ENCODE measurements around the gene TMEM269. TPM values are rescaled to one million over a fixed set of nuclear protein-coding genes. Genes with fewer than 3 reads are reported as not detected.
"Not testable (repeated sequence)": the region's sequence is repeated elsewhere in the genome, so short reads cannot be mapped to it uniquely, and the experiment has no call there.

The TMEM269 gene
- polyA plus RNA-seq, 1 donor = 0.10 TPM

DNA sequence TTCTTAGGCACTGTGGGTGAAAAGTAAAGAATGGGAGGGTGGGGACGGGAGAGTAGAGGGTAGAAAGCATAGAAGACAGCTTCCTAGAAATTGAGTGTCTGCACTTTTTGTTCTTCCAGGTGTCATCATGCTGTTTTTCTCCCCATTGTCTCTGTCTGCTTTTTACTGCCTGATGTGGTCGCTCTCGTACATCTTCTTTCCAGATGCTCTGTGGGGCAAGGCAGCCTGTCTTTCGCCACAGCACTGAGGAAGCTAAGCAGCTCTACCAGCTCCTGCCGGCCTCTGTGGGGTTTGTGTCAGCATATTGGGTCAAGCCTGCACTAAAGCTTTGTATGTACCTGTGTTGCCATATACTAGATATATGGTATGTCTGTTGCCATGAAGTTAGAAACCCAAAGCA, 13.2 kb downstream of the TMEM269 start:
- no peak for DNase-seq
- Histone ChIP-seq H3K27me3 (ENCODE audit: control insufficient read depth, insufficient read depth, low read length) (peaks cover 2% of the 10 kb centered on the region), H3K4me3 (ENCODE audit: low read length) (no peak overlapping the region), H3K27ac (ENCODE audit: low read length) (no peak overlapping the region), H3K4me1 (ENCODE audit: control insufficient read depth, insufficient read depth, low read length) (no peaks in the 10 kb centered on the region), H3K36me3 (ENCODE audit: control insufficient read depth, insufficient read depth, low read length) (no peaks in the 10 kb centered on the region), H3K9me3 (ENCODE audit: control insufficient read depth, low read depth, low read length) (no peaks in the 10 kb centered on the region)
- no CpG with 5 or more reads among the region's 5 CpGs for WGBS (ENCODE audit: insufficient coverage, low lambda C conversion rate)

DNA sequence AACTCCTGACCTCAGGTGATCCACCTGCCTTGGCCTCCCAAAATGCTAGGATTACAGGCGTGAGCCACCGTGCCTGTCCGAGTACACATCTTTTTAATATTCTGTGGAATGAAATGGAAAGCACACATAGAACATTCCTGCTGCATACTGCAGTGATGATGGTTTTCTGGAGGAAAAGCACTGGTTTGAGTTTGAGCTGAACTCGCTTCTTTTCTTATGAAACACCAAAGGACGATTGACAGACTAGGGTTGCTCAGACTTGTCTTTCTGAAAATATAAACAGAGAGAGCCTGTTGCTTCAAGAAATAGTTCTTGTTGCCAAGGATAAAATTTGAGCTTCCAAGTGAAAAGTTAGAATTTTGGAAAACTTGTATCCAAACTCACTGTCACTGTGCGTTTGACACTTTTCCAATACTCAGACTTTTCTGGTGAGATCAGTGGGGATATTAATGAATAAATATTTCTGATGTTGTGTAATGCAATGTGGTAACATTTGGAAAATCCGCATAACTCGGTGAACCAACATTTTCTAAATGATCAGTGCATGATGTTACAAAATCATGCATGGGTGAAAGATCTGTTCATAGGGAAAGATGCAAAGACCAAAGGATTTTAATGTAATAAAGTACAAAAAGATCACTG, 17.2 kb downstream of the TMEM269 start:
- peaks cover 5% of the 10 kb centered on the region for H3K36me3 ChIP-seq (ENCODE audit: control insufficient read depth, insufficient read depth, low read length)
- no peak overlapping the region for H3K4me3 ChIP-seq (ENCODE audit: low read length)
- WGBS (ENCODE audit: insufficient coverage, low lambda C conversion rate) = 100% methylated on average over 3 of the region's 8 CpGs
- peaks cover 2% of the 10 kb centered on the region for H3K27me3 ChIP-seq (ENCODE audit: control insufficient read depth, insufficient read depth, low read length)
- H3K27ac ChIP-seq (ENCODE audit: low read length) = no peak overlapping the region
- no peak for DNase-seq
- peaks cover 2% of the 10 kb centered on the region for H3K9me3 ChIP-seq (ENCODE audit: control insufficient read depth, low read depth, low read length)
- H3K4me1 ChIP-seq (ENCODE audit: control insufficient read depth, insufficient read depth, low read length) = no peaks in the 10 kb centered on the region

DNA sequence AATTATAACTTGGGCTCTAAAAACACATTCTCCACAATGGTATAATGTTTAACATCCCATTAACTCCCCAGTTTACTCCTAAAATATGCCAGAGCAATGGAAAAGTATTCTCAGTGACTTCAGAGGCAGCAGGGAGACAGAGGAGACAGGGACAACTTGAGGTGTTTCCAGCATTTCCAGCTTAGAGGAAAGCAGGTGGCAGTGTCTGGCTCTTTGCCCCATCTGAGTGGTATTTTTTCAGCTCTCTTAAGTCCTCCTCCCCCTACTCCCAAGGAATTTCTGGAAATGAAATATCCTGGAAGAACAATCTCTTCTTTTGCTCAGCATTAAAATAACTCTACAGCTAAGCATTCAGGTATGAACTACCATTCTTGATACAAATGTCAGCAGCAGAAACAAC, 21.4 kb downstream of the TMEM269 start:
- no peak overlapping the region for H3K4me3 ChIP-seq (ENCODE audit: low read length)
- no peak overlapping the region for H3K27ac ChIP-seq (ENCODE audit: low read length)
- no peaks in the 10 kb centered on the region for H3K27me3 ChIP-seq (ENCODE audit: control insufficient read depth, insufficient read depth, low read length)
- H3K9me3 ChIP-seq (ENCODE audit: control insufficient read depth, low read depth, low read length) = peaks cover 2% of the 10 kb centered on the region
- no peak for DNase-seq
- peaks cover 11% of the 10 kb centered on the region for H3K36me3 ChIP-seq (ENCODE audit: control insufficient read depth, insufficient read depth, low read length)
- no peaks in the 10 kb centered on the region for H3K4me1 ChIP-seq (ENCODE audit: control insufficient read depth, insufficient read depth, low read length)

DNA sequence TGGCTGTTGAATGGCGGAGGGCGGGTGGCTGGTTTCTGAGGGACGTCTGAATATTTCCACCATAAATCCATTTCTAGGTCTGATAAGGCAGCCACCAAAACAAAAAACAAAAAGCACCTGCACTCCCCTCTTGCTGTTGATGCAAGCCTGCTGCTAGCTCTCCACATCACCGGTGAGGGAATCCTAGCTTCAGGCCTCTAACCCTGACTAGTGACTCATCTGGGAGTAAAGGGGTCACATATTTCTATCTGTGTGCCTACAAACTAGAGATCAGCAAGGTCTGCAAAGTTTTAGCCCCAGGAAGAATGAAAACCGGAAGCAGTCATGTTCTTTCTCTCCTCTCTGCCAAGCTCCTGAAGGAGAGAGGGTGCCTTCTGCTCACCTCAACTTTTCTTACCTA, 21.8 kb downstream of the TMEM269 start:
- Histone ChIP-seq H3K27ac (ENCODE audit: low read length) (no peak overlapping the region), H3K4me1 (ENCODE audit: control insufficient read depth, insufficient read depth, low read length) (no peaks in the 10 kb centered on the region), H3K9me3 (ENCODE audit: control insufficient read depth, low read depth, low read length) (peaks cover 2% of the 10 kb centered on the region), H3K27me3 (ENCODE audit: control insufficient read depth, insufficient read depth, low read length) (no peaks in the 10 kb centered on the region), H3K36me3 (ENCODE audit: control insufficient read depth, insufficient read depth, low read length) (peaks cover 12% of the 10 kb centered on the region), H3K4me3 (ENCODE audit: low read length) (no peak overlapping the region)
- whole genome bisulfite sequencing (ENCODE audit: insufficient coverage, low lambda C conversion rate) = no CpG with 5 or more reads among the region's 5 CpGs
- DNase-seq = no peak

DNA sequence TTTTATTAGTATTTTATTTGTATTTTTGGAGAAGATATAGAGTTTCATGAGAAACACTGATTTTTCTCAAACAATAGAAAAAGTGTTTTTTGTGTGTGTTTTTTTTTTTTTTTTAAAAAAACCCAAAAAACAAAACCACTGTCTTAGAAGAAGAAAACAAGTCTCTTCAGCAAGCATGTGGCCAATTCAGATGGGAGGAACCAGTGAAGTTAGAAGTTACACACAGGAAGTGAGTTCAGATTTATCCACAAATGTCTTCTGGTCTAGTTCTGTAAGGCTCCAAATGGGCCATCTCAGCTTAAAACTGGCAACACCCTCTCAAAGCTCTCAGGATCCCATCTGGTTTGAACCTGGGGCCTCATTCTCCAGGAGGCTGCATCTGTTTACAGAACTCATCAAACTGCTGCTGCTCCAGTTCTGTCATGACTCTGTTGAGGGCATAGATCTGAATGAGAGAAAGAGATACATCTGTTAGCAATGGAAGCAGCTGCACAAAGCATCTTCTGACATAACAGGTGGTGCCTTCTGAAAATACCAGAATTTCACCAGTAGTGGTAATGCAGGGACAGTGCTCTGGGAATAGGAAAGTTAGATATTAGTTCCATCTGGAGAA, 22.4 kb downstream of the TMEM269 start:
- DNase-seq = no peak
- peaks cover 2% of the 10 kb centered on the region for H3K9me3 ChIP-seq (ENCODE audit: control insufficient read depth, low read depth, low read length)
- no peak overlapping the region for H3K27ac ChIP-seq (ENCODE audit: low read length)
- H3K4me1 ChIP-seq (ENCODE audit: control insufficient read depth, insufficient read depth, low read length) = no peaks in the 10 kb centered on the region
- H3K4me3 ChIP-seq (ENCODE audit: low read length) = no peak overlapping the region
- H3K36me3 ChIP-seq (ENCODE audit: control insufficient read depth, insufficient read depth, low read length) = peaks cover 12% of the 10 kb centered on the region
- no peaks in the 10 kb centered on the region for H3K27me3 ChIP-seq (ENCODE audit: control insufficient read depth, insufficient read depth, low read length)

DNA sequence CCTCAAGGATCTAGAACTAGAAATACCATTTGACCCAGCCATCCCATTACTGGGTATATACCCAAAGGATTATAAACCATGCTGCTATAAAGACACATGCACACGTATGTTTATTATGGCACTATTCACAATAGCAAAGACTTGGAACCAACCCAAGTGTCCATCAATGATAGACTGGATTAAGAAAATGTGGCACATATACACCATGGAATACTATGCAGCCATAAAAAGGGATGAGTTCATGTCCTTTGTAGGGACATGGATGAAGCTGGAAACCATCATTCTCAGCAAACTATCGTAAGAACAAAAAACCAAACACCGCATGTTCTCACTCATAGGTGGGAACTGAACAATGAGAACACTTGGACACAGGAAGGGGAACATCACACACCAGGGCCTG, 30.0 kb downstream of the TMEM269 start:
- not testable (repeated sequence) for DNase-seq; H3K27ac ChIP-seq (ENCODE audit: low read length); H3K27me3 ChIP-seq (ENCODE audit: control insufficient read depth, insufficient read depth, low read length); H3K9me3 ChIP-seq (ENCODE audit: control insufficient read depth, low read depth, low read length); H3K36me3 ChIP-seq (ENCODE audit: control insufficient read depth, insufficient read depth, low read length); H3K4me1 ChIP-seq (ENCODE audit: control insufficient read depth, insufficient read depth, low read length); H3K4me3 ChIP-seq (ENCODE audit: low read length)
- WGBS (ENCODE audit: insufficient coverage, low lambda C conversion rate) = no CpG with 5 or more reads among the region's 3 CpGs

DNA sequence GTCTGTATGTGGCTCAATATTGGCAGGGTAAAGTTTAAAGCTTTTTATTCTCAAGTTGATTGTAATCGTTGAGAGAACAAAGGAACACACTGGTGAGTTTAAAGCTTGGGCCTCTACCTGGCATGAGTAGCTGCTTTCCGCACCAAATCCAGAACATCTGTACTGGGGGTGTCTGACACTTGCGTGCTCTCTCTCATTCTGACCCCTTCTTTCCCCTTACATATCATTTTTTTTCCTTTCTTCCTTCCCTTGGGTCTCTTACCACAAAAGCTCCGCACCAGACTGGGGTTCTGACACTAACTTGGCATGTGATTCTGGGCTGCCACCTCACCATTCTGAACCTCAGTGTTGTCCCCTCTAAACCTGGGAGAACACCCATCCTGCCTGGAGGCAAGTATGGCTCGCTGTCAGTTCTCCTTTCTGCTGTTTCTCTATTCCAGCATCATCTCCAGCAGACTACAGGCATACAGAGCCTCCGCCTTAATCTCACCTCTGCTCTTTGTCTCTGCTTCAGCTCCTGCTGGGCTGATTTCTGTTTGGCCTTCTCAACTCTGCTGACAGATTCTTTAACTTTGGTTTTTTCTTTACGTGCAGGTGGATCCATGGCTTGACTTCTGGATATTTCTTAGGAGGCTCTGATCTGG, 31.3 kb downstream of the TMEM269 start:
- 83% methylated on average over 2 of the region's 7 CpGs for WGBS (ENCODE audit: insufficient coverage, low lambda C conversion rate)
- H3K9me3 ChIP-seq (ENCODE audit: control insufficient read depth, low read depth, low read length) = no peaks in the 10 kb centered on the region
- peak overlapping the region; percentile 98 for H3K27ac ChIP-seq (ENCODE audit: low read length)
- DNase-seq = no peak
- H3K4me1 ChIP-seq (ENCODE audit: control insufficient read depth, insufficient read depth, low read length) = peaks cover 3% of the 10 kb centered on the region
- peaks cover 2% of the 10 kb centered on the region for H3K36me3 ChIP-seq (ENCODE audit: control insufficient read depth, insufficient read depth, low read length)
- H3K4me3 ChIP-seq (ENCODE audit: low read length) = peak overlapping the region; percentile 73
- no peaks in the 10 kb centered on the region for H3K27me3 ChIP-seq (ENCODE audit: control insufficient read depth, insufficient read depth, low read length)

DNA sequence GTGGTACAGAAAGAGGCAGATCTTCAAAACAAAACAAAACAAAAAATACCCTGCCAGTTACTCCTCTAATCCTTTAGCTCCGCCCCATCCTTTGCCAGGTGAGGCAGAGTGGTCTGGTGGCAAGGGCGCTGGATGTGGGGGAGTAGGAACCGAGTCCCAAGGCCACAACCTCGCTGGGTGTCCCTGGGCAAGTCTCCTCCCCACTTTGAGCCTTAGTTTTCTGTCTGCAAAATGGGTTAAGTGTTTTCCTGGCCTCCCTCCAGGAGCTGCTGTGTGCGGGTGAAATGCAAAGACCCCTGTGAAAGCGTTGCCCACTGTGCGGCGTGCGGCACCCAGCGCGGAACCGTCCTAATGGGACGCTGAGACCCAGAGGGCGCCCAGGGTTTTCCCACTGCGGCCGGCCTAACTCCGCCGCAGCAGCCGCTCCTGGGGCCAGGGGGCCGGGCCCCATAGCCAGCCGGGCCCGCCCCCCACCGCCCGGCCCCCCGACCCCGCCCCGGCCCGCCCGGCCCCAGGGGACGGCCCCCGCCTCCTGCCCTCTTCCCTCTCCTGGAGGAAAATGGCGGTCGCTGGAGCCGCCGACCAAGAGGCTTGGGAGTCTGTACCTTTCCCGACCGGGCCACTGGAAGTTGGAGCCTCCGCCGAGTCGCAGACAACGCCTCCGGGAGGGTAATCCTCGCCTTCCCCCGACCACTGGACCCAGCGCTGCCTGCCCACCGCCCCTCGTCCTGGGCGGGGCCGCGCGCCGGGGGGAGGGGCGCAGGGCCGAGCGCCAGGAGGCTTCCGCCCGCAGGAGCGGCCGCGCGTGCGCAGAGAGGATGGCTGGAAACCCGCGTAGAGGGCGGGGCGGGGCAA, 32.0 kb downstream of the TMEM269 start, which contains the start of the genes ERMAP and SVBP:
TSS of gene ERMAP (plus strand) at position 538 of the 855 bp plus-strand sequence. CDS start 13,327 bp downstream, outside the sequence.
TSS of gene SVBP (minus strand) at position 813 of the 855 bp plus-strand sequence. CDS start 853 bp downstream, outside the sequence.
- no peaks in the 10 kb centered on the region for H3K36me3 ChIP-seq (ENCODE audit: control insufficient read depth, insufficient read depth, low read length)
- peak; percentile 90 to 92 for DNase-seq
- H3K9me3 ChIP-seq (ENCODE audit: control insufficient read depth, low read depth, low read length) = no peaks in the 10 kb centered on the region
- peak within 1 kb of the TSS; percentile 98 for H3K27ac ChIP-seq (ENCODE audit: low read length)
- peaks cover 3% of the 10 kb centered on the region for H3K4me1 ChIP-seq (ENCODE audit: control insufficient read depth, insufficient read depth, low read length)
- WGBS (ENCODE audit: insufficient coverage, low lambda C conversion rate) = no CpG with 5 or more reads among the region's 66 CpGs
- peak within 1 kb of the TSS; percentile 73 for H3K4me3 ChIP-seq (ENCODE audit: low read length)
- H3K27me3 ChIP-seq (ENCODE audit: control insufficient read depth, insufficient read depth, low read length) = no peaks in the 10 kb centered on the region

DNA sequence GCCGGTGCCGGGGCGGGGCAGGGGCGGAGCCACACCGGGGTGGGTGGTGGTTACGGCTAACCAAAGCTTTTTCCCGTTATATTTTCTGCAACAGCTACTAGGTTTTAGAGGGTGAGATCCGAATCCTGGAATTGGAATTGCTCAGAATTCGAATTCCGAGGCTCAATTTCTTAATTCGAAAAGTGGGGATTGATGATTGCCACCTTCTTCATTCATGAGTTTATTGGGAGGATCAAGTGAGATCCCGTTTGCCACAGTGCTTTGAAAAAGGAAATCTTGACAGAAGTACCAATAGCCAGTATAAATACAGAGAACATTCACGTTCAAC, 32.6 kb downstream of the TMEM269 start:
- DNase-seq = peak in 1 of 2 donors; percentile 4
- Histone ChIP-seq H3K9me3 (ENCODE audit: control insufficient read depth, low read depth, low read length) (no peaks in the 10 kb centered on the region), H3K4me3 (ENCODE audit: low read length) (peak overlapping the region; percentile 37), H3K27ac (ENCODE audit: low read length) (no peak overlapping the region), H3K27me3 (ENCODE audit: control insufficient read depth, insufficient read depth, low read length) (no peaks in the 10 kb centered on the region), H3K4me1 (ENCODE audit: control insufficient read depth, insufficient read depth, low read length) (peaks cover 3% of the 10 kb centered on the region), H3K36me3 (ENCODE audit: control insufficient read depth, insufficient read depth, low read length) (no peaks in the 10 kb centered on the region)
- WGBS (ENCODE audit: insufficient coverage, low lambda C conversion rate) = 0% methylated on average over 2 of the region's 13 CpGs

DNA sequence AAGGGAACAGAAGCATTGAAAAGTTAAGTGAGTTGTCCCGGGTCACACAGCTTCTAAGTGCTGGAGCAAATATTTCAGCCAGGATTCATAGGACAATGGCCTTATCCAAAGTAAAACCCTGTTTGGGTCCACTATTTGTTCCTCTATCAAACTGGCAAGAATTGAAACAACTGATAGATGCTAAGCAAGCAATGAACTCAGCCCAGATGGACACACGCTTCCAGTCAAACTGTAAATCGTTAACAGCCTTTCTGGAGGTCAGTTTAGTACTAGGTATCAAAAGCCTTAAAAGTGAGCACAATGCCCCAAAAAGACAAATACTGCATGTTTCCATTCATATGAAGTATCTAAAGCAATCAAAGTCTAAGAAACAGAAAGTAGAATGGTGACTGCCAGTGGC, 33.2 kb downstream of the TMEM269 start:
- DNase-seq = no peak
- Histone ChIP-seq H3K36me3 (ENCODE audit: control insufficient read depth, insufficient read depth, low read length) (no peaks in the 10 kb centered on the region), H3K27me3 (ENCODE audit: control insufficient read depth, insufficient read depth, low read length) (no peaks in the 10 kb centered on the region), H3K4me1 (ENCODE audit: control insufficient read depth, insufficient read depth, low read length) (peaks cover 3% of the 10 kb centered on the region), H3K27ac (ENCODE audit: low read length) (no peak overlapping the region), H3K4me3 (ENCODE audit: low read length) (no peak overlapping the region), H3K9me3 (ENCODE audit: control insufficient read depth, low read depth, low read length) (no peaks in the 10 kb centered on the region)
- WGBS (ENCODE audit: insufficient coverage, low lambda C conversion rate) = no CpG with 5 or more reads among the region's 3 CpGs

All from large intestine (tissue), 3 donors.